Esophagus squamous epithelium (tissue), 4 donors: ENCODE measurements around the gene SLC12A7.

Source experiments
- CTCF ChIP-seq, 6 experiments: fragments of 450-650 bp in 4 of 6; fragments of 200-600 bp in 2 of 6; sonication (generic) in 2 of 6; IDR thresholded peaks; one replicate each; pipeline ENCODE4 v1.5.1; 2016 to 2019; ENCODE audit warnings: antibody characterized with exemption in 6 of 6, mild to moderate bottlenecking in 4 of 6, moderate library complexity in 4 of 6
- POLR2A ChIP-seq, 4 donors: fragments of 450-650 bp; IDR thresholded peaks; one replicate each; pipeline ENCODE4 v1.6.1; 2017; ENCODE audit warnings: antibody characterized with exemption in 4 of 4, mild to moderate bottlenecking in 4 of 4, moderate library complexity in 3 of 4

GRCh38 chr5:1031306-1031959 lies 80.4 kb downstream of the SLC12A7 start:
- TF ChIP-seq CTCF (IDR thresholded peaks at IDR 0.05) (no peak), POLR2A (IDR thresholded peaks at IDR 0.05) (no peak)
